Measurements from ENCODE around the gene ATP1A3.
"Not testable (repeated sequence)": the region's sequence is repeated elsewhere in the genome, so short reads cannot be mapped to it uniquely, and the experiment has no call there.

Gene ATP1A3

GRCh38 chr19:41995959-41996797 is 2.1 kb upstream of the ATP1A3 start:
- no peak overlapping the region for H3K9ac ChIP-seq (ENCODE audit: low read length)
- no peaks in the 10 kb centered on the region for H3K9me2 ChIP-seq (replicated peaks; ENCODE audit: insufficient read depth, low read length)
- no peaks in the 10 kb centered on the region for H3K4me1 ChIP-seq (ENCODE audit: low read length)
- no peaks in the 10 kb centered on the region for H3K9me3 ChIP-seq (replicated peaks; ENCODE audit: insufficient read depth, low read length)
- TF ChIP-seq EZH2phosphoT487 (IDR thresholded peaks at IDR 0.05; ENCODE audit: low read length) (no peak), EZH2 (optimal IDR thresholded peaks at IDR 0.05; ENCODE audit: low read depth, low read length) (no peak)
- TF ChIP-seq, protein P1, sequence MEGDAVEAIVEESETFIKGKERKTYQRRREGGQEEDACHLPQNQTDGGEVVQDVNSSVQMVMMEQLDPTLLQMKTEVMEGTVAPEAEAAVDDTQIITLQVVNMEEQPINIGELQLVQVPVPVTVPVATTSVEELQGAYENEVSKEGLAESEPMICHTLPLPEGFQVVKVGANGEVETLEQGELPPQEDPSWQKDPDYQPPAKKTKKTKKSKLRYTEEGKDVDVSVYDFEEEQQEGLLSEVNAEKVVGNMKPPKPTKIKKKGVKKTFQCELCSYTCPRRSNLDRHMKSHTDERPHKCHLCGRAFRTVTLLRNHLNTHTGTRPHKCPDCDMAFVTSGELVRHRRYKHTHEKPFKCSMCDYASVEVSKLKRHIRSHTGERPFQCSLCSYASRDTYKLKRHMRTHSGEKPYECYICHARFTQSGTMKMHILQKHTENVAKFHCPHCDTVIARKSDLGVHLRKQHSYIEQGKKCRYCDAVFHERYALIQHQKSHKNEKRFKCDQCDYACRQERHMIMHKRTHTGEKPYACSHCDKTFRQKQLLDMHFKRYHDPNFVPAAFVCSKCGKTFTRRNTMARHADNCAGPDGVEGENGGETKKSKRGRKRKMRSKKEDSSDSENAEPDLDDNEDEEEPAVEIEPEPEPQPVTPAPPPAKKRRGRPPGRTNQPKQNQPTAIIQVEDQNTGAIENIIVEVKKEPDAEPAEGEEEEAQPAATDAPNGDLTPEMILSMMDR (IDR thresholded peaks at IDR 0.05; ENCODE audit: low read length), result no peak
- no peaks in the 10 kb centered on the region for H3K36me3 ChIP-seq (replicated peaks; ENCODE audit: insufficient read depth, low read length)
- no peak overlapping the region for H3K4me2 ChIP-seq (ENCODE audit: low read depth, low read length)
- no peak overlapping the region for H3K4me3 ChIP-seq (ENCODE audit: low read length)
- no peaks in the 10 kb centered on the region for H4K20me1 ChIP-seq (ENCODE audit: insufficient read depth, low read length)
- no peak for DNase-seq
- no peak overlapping the region for H3K27ac ChIP-seq (ENCODE audit: low read length)
- H3K79me2 ChIP-seq (ENCODE audit: low read length), result no peaks in the 10 kb centered on the region
- H3K27me3 ChIP-seq (replicated peaks; ENCODE audit: insufficient read depth, low read length), result peaks cover 74% of the 10 kb centered on the region
- H3F3A ChIP-seq (ENCODE audit: insufficient read depth, low read length), result no peaks in the 10 kb centered on the region
- no peak overlapping the region for H2AFZ ChIP-seq (ENCODE audit: low read length)

DNA sequence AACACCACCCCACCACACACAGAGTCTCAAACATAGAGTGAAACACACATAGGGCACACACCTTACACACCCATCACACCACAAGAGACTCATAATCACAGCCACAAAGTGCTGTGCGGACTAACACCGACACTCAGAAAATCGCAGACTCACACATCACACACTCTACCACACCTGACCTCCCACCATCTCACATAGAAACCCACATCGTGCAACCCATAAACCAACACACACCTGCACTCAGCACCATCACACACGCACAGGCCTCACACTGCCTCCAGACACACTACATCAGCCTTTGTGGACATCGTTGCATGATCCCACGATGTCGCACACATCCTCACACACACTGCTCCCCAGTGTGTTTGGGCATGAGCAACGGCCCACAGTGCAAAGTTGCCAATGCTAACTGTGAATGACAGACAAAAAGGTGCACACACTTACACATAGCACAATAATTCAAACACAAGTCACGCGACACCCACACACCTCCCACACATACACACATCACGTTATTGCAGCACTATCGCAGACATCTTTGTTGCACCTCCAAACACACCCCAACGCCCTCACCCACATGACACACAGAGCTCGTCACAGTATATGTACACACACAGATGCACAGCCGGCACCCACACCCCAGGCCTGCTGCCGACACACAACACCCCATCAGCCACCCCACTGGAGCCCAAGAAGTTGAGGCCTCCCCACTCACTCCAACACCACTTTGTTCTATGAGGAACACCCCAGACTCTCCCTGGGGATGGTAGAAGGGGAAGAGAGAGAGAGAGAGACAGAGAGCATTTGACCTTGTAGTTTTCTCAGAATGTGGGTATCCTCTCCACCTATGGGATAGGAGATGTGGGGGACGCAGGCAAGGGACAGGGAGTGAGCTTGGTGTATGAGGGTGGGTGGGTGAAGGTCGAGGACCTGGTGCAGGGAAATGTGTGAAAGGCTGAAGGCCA is 1.2 kb upstream of the ATP1A3 start:
- H3K36me3 ChIP-seq (replicated peaks; ENCODE audit: insufficient read depth, low read length), result no peaks in the 10 kb centered on the region
- H3K9ac ChIP-seq (ENCODE audit: low read length), result no peak overlapping the region
- H2AFZ ChIP-seq (ENCODE audit: low read length), result no peak overlapping the region
- no peaks in the 10 kb centered on the region for H3F3A ChIP-seq (ENCODE audit: insufficient read depth, low read length)
- no peak for DNase-seq
- TF ChIP-seq, protein P1 (IDR thresholded peaks at IDR 0.05; ENCODE audit: low read length), result no peak
- TF ChIP-seq EZH2 (optimal IDR thresholded peaks at IDR 0.05; ENCODE audit: low read depth, low read length) (no peak), EZH2phosphoT487 (IDR thresholded peaks at IDR 0.05; ENCODE audit: low read length) (no peak)
- peaks cover 71% of the 10 kb centered on the region for H3K27me3 ChIP-seq (replicated peaks; ENCODE audit: insufficient read depth, low read length)
- no peaks in the 10 kb centered on the region for H3K9me3 ChIP-seq (replicated peaks; ENCODE audit: insufficient read depth, low read length)
- no peaks in the 10 kb centered on the region for H3K79me2 ChIP-seq (ENCODE audit: low read length)
- H3K4me1 ChIP-seq (ENCODE audit: low read length), result no peaks in the 10 kb centered on the region
- H4K20me1 ChIP-seq (ENCODE audit: insufficient read depth, low read length), result no peaks in the 10 kb centered on the region
- H3K4me2 ChIP-seq (ENCODE audit: low read depth, low read length), result no peak overlapping the region
- H3K27ac ChIP-seq (ENCODE audit: low read length), result no peak overlapping the region
- H3K4me3 ChIP-seq (ENCODE audit: low read length), result no peak overlapping the region
- H3K9me2 ChIP-seq (replicated peaks; ENCODE audit: insufficient read depth, low read length), result no peaks in the 10 kb centered on the region

DNA sequence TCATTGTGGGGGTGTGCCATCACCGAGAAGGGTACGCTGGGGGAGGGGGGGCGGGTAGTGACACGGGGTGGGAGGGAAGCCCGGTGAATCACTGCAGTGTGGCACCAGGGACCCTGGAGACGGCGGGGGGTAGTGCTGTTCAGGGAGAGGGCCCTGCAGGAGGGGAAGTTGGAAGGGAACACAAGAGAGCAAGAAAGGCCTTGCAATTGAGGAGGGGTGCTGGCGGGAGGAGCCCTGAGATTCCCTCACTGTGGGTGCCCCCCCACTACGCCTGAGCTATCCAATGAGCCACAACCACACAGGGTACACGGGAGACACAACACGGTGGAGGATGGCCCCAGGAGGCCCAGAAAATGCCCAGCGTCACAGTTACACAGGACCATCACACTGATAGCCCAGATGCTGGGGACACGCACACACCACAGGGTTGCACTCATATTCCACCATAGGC is 516 bp upstream of the ATP1A3 start:
- H3K9me3 ChIP-seq (replicated peaks; ENCODE audit: insufficient read depth, low read length), result no peaks in the 10 kb centered on the region
- no peaks in the 10 kb centered on the region for H3K79me2 ChIP-seq (ENCODE audit: low read length)
- peaks cover 71% of the 10 kb centered on the region for H3K27me3 ChIP-seq (replicated peaks; ENCODE audit: insufficient read depth, low read length)
- no peak overlapping the region for H3K27ac ChIP-seq (ENCODE audit: low read length)
- TF ChIP-seq, protein P1 (IDR thresholded peaks at IDR 0.05; ENCODE audit: low read length), result no peak
- TF ChIP-seq EZH2phosphoT487 (IDR thresholded peaks at IDR 0.05; ENCODE audit: low read length), result no peak
- no peak for TF ChIP-seq EZH2 (optimal IDR thresholded peaks at IDR 0.05; ENCODE audit: low read depth, low read length)
- no peaks in the 10 kb centered on the region for H3K4me1 ChIP-seq (ENCODE audit: low read length)
- no peak for DNase-seq
- no peak overlapping the region for H3K4me3 ChIP-seq (ENCODE audit: low read length)
- H3K36me3 ChIP-seq (replicated peaks; ENCODE audit: insufficient read depth, low read length), result no peaks in the 10 kb centered on the region
- H3K9ac ChIP-seq (ENCODE audit: low read length), result no peak overlapping the region
- H3K4me2 ChIP-seq (ENCODE audit: low read depth, low read length), result peak overlapping the region; percentile 86; the same call in 1 of the 2 replicates
- no peaks in the 10 kb centered on the region for H3F3A ChIP-seq (ENCODE audit: insufficient read depth, low read length)
- H4K20me1 ChIP-seq (ENCODE audit: insufficient read depth, low read length), result no peaks in the 10 kb centered on the region
- H2AFZ ChIP-seq (ENCODE audit: low read length), result no peak overlapping the region
- H3K9me2 ChIP-seq (replicated peaks; ENCODE audit: insufficient read depth, low read length), result no peaks in the 10 kb centered on the region

DNA sequence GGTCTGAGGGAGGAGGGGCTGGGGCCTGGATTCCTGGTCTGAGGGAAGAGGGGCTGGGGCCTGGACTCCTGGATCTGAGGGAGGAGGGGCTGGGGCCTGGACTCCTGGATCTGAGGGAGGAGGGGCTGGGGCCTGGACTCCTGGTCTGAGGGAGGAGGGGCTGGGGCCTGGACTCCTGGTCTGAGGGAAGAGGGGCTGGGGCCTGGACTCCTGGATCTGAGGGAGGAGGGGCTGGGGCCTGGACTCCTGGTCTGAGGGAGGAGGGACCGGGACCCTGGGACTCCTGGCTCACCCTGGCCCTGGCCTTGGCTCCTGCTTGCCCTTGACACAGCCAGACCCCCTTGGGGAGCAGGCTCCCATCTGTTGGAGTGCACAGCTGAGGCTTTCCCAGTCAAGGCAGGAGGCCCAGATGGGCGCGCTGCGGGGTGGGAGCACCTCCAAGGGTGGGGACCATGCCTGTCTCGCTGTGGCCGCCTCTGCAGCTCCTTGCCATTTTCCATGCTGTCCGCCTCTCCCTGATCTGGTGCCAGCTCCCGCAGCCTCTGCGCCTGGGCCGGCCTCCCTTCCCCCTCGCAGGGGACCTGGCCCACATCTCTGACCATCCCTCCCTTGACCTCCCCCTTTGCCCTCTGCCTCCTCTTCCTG is 2.0 kb downstream of the ATP1A3 start:
- not testable (repeated sequence) for H3K36me3 ChIP-seq (replicated peaks; ENCODE audit: insufficient read depth, low read length); H2AFZ ChIP-seq (ENCODE audit: low read length); H3K79me2 ChIP-seq (ENCODE audit: low read length); H3K9ac ChIP-seq (ENCODE audit: low read length); H3K4me1 ChIP-seq (ENCODE audit: low read length); H3K27ac ChIP-seq (ENCODE audit: low read length); H3K9me3 ChIP-seq (replicated peaks; ENCODE audit: insufficient read depth, low read length); H3K4me2 ChIP-seq (ENCODE audit: low read depth, low read length); H4K20me1 ChIP-seq (ENCODE audit: insufficient read depth, low read length); DNase-seq; H3F3A ChIP-seq (ENCODE audit: insufficient read depth, low read length); H3K4me3 ChIP-seq (ENCODE audit: low read length); H3K9me2 ChIP-seq (replicated peaks; ENCODE audit: insufficient read depth, low read length)
- H3K27me3 ChIP-seq (replicated peaks; ENCODE audit: insufficient read depth, low read length), result peaks cover 76% of the 10 kb centered on the region
